ENCODE results near the gene P2RY2.
A peak's percentile ranks its signal among the peaks of the same experiment; 100 is the strongest.

The P2RY2 gene

DNA sequence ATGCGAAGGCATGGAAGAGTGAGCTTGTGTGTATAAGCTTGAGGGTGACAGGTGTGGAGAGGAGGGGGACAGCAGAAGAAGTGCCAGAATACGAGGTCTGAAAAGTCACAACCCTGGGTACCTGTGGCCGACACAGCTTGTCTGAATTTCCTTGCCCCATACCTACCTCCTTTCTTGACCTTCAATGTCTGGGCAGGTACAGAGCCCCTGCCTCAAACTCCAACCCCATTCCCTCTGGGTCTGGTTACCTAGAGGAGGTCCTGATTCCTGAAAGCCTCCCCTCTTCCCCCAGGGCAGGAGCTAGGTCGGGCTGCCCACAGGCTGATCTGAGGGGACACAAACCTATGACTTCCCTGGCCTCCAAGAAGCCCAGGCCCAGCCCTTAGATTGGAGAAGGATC lies 39.4 kb upstream of the P2RY2 start:
- Histone ChIP-seq H3K4me3 (ENCODE audit: low read length) (no peak overlapping the region), H3F3A (ENCODE audit: insufficient read depth, low read length) (no peaks in the 10 kb centered on the region), H2AFZ (ENCODE audit: low read length) (no peak overlapping the region), H3K9ac (ENCODE audit: low read length) (no peak overlapping the region), H3K4me2 (ENCODE audit: low read depth, low read length) (no peak overlapping the region), H3K9me2 (replicated peaks; ENCODE audit: insufficient read depth, low read length) (no peaks in the 10 kb centered on the region), H3K36me3 (replicated peaks; ENCODE audit: insufficient read depth, low read length) (no peaks in the 10 kb centered on the region), H3K4me1 (ENCODE audit: low read length) (peaks cover 26% of the 10 kb centered on the region), H3K9me3 (replicated peaks; ENCODE audit: insufficient read depth, low read length) (no peaks in the 10 kb centered on the region), H3K79me2 (ENCODE audit: low read length) (no peaks in the 10 kb centered on the region), H3K27ac (ENCODE audit: low read length) (no peak overlapping the region), H4K20me1 (ENCODE audit: insufficient read depth, low read length) (no peaks in the 10 kb centered on the region), H3K27me3 (replicated peaks; ENCODE audit: insufficient read depth, low read length) (no peaks in the 10 kb centered on the region)
- TF ChIP-seq EZH2phosphoT487 (IDR thresholded peaks at IDR 0.05; ENCODE audit: low read length) (no peak), EZH2 (optimal IDR thresholded peaks at IDR 0.05; ENCODE audit: low read depth, low read length) (no peak)
- TF ChIP-seq, protein P1, sequence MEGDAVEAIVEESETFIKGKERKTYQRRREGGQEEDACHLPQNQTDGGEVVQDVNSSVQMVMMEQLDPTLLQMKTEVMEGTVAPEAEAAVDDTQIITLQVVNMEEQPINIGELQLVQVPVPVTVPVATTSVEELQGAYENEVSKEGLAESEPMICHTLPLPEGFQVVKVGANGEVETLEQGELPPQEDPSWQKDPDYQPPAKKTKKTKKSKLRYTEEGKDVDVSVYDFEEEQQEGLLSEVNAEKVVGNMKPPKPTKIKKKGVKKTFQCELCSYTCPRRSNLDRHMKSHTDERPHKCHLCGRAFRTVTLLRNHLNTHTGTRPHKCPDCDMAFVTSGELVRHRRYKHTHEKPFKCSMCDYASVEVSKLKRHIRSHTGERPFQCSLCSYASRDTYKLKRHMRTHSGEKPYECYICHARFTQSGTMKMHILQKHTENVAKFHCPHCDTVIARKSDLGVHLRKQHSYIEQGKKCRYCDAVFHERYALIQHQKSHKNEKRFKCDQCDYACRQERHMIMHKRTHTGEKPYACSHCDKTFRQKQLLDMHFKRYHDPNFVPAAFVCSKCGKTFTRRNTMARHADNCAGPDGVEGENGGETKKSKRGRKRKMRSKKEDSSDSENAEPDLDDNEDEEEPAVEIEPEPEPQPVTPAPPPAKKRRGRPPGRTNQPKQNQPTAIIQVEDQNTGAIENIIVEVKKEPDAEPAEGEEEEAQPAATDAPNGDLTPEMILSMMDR (IDR thresholded peaks at IDR 0.05; ENCODE audit: low read length): no peak
- DNase-seq: no peak

DNA sequence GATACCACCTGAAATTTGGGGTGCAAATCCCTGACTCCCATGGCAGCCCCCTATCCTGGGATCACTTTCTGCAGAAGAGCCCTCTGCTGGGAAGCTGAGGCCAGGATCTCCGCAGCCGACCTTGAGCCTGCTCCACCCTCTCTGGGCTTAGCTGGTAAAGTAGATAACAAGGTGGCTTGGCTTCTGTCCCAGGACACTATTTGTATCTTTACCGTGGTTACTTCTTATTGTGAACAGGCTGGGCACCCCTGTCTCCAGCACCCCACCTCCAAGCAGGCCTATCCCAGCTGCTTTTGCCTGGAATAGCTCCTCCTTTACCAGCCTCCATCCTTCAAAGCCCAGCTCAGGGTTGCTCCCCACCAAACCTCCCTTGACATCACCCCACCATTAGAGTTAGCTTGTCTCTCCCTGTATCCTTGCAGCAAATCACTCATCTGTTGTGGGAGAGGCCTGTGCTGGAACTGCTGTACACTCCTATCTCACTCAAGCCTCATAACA lies 35.2 kb upstream of the P2RY2 start:
- H3K9me2 ChIP-seq (replicated peaks; ENCODE audit: insufficient read depth, low read length): no peaks in the 10 kb centered on the region
- no peak overlapping the region for H3K4me3 ChIP-seq (ENCODE audit: low read length)
- H3K4me1 ChIP-seq (ENCODE audit: low read length): peaks cover 4% of the 10 kb centered on the region; the same call in 1 of the 2 replicates
- no peaks in the 10 kb centered on the region for H3K79me2 ChIP-seq (ENCODE audit: low read length)
- no peak overlapping the region for H3K4me2 ChIP-seq (ENCODE audit: low read depth, low read length)
- no peaks in the 10 kb centered on the region for H4K20me1 ChIP-seq (ENCODE audit: insufficient read depth, low read length)
- no peak overlapping the region for H3K27ac ChIP-seq (ENCODE audit: low read length)
- no peaks in the 10 kb centered on the region for H3F3A ChIP-seq (ENCODE audit: insufficient read depth, low read length)
- H3K9ac ChIP-seq (ENCODE audit: low read length): no peak overlapping the region
- no peak for DNase-seq
- no peak overlapping the region for H2AFZ ChIP-seq (ENCODE audit: low read length)
- H3K27me3 ChIP-seq (replicated peaks; ENCODE audit: insufficient read depth, low read length): no peaks in the 10 kb centered on the region
- TF ChIP-seq EZH2 (optimal IDR thresholded peaks at IDR 0.05; ENCODE audit: low read depth, low read length) (no peak), EZH2phosphoT487 (IDR thresholded peaks at IDR 0.05; ENCODE audit: low read length) (no peak)
- TF ChIP-seq, protein P1 (IDR thresholded peaks at IDR 0.05; ENCODE audit: low read length): no peak
- no peaks in the 10 kb centered on the region for H3K36me3 ChIP-seq (replicated peaks; ENCODE audit: insufficient read depth, low read length)
- no peaks in the 10 kb centered on the region for H3K9me3 ChIP-seq (replicated peaks; ENCODE audit: insufficient read depth, low read length)

DNA sequence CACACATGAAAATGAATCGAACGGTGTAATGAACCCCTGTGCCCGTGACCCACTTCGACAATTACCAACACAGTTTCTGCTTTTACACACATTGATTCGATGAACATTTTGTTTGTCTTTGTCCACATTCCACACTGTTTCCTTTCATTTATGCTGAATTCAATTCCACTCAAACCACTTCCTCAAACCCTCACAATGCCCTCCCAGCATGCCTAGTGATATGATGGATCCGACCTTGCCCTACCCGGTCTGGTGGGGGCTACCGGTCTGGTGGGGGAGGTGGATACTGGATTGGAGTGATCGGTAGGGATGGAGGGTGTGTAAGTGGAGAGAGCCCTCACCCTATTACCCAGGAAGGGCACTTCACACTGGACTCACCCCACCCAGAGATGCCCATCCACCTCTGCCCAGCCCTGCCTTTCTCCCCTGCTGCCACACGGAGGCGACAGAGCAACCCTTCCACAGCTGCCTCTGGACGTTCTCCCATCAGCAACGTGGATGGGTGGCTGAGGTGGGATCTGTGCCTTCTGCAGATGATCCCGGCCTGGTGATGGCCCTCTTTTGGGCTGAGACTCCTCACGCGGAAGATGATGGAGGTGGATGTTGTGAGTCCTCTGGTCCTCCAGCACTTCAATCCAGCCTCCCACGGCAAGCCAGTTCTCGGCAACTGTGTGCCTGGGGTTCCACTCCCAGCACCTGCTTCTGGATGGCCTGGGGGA lies 33.0 kb upstream of the P2RY2 start:
- Histone ChIP-seq H3K9me2 (replicated peaks; ENCODE audit: insufficient read depth, low read length) (no peaks in the 10 kb centered on the region), H2AFZ (ENCODE audit: low read length) (0 out of 2 replicates have a peak overlapping the region, but pooled peaks have one; percentile 7), H3K9ac (ENCODE audit: low read length) (no peak overlapping the region), H3K36me3 (replicated peaks; ENCODE audit: insufficient read depth, low read length) (no peaks in the 10 kb centered on the region), H3K4me1 (ENCODE audit: low read length) (no peaks in the 10 kb centered on the region), H3K4me2 (ENCODE audit: low read depth, low read length) (no peak overlapping the region), H3F3A (ENCODE audit: insufficient read depth, low read length) (no peaks in the 10 kb centered on the region), H4K20me1 (ENCODE audit: insufficient read depth, low read length) (no peaks in the 10 kb centered on the region), H3K27ac (ENCODE audit: low read length) (no peak overlapping the region), H3K9me3 (replicated peaks; ENCODE audit: insufficient read depth, low read length) (no peaks in the 10 kb centered on the region), H3K79me2 (ENCODE audit: low read length) (no peaks in the 10 kb centered on the region), H3K4me3 (ENCODE audit: low read length) (no peak overlapping the region), H3K27me3 (replicated peaks; ENCODE audit: insufficient read depth, low read length) (no peaks in the 10 kb centered on the region)
- TF ChIP-seq EZH2phosphoT487 (IDR thresholded peaks at IDR 0.05; ENCODE audit: low read length): no peak
- TF ChIP-seq, protein P1 (IDR thresholded peaks at IDR 0.05; ENCODE audit: low read length): peak; percentile 94
- peak; percentile 59 for DNase-seq
